Testis (tissue), 2 donors: Measurements from ENCODE around the gene CCDC138.

Source experiments
- POLR2A ChIP-seq: fragments of 450-650 bp; IDR thresholded peaks from one replicate; pipeline ENCODE4 v1.6.1; 2017; ENCODE audit warnings: antibody characterized with exemption, mild to moderate bottlenecking, moderate library complexity
- TF ChIP-seq, protein P1 (sequence below), 3 experiments: fragments of 450-650 bp in 2 of 3; fragments of 200-600 bp in 1 of 3; sonication (generic) in 1 of 3; IDR thresholded peaks; one replicate each; pipeline ENCODE4 v1.5.1; 2016 to 2019; ENCODE audit warnings: antibody characterized with exemption in 3 of 3, mild to moderate bottlenecking in 2 of 3, moderate library complexity in 1 of 3

DNA sequence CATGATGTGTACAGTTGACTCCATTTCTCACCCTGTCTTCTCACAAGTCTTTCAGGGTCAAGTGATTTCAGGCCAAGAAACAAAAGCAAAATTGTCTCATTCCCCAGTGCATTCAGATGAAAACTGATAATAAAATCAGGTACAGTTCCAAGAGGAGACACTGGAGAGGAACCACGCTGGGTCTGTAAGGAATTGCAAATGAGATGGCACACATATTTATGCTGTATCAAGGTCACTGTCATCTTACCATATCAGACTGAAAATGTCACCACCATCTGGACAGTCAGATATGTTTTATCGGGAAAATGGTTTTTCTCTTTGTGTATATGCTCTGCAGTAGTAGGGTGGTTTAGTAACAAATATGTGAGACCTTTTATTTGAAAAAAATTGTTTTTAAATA is 91.7 kb downstream of the CCDC138 start:
- TF ChIP-seq, protein P1, sequence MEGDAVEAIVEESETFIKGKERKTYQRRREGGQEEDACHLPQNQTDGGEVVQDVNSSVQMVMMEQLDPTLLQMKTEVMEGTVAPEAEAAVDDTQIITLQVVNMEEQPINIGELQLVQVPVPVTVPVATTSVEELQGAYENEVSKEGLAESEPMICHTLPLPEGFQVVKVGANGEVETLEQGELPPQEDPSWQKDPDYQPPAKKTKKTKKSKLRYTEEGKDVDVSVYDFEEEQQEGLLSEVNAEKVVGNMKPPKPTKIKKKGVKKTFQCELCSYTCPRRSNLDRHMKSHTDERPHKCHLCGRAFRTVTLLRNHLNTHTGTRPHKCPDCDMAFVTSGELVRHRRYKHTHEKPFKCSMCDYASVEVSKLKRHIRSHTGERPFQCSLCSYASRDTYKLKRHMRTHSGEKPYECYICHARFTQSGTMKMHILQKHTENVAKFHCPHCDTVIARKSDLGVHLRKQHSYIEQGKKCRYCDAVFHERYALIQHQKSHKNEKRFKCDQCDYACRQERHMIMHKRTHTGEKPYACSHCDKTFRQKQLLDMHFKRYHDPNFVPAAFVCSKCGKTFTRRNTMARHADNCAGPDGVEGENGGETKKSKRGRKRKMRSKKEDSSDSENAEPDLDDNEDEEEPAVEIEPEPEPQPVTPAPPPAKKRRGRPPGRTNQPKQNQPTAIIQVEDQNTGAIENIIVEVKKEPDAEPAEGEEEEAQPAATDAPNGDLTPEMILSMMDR (IDR thresholded peaks at IDR 0.05): no peak
- TF ChIP-seq POLR2A: no peak
